Suppressor macrophage treated with lipopolysaccharide for 4 hours (primary cell): ENCODE measurements around the gene CA10.

ENCODE experiments used
- DNase-seq: peaks from one replicate; pipeline ENCODE4 v3.0.0-alpha.2; 2020

Gene CA10

GRCh38 chr17:52158450-52159042 lies at the start of gene CA10:
Gene CA10, minus strand, starts transcription at chr17:52158714.
- DNase-seq = no peak

GRCh38 chr17:52207796-52208195 lies 49.3 kb upstream of the CA10 start:
- no peak for DNase-seq

DNA sequence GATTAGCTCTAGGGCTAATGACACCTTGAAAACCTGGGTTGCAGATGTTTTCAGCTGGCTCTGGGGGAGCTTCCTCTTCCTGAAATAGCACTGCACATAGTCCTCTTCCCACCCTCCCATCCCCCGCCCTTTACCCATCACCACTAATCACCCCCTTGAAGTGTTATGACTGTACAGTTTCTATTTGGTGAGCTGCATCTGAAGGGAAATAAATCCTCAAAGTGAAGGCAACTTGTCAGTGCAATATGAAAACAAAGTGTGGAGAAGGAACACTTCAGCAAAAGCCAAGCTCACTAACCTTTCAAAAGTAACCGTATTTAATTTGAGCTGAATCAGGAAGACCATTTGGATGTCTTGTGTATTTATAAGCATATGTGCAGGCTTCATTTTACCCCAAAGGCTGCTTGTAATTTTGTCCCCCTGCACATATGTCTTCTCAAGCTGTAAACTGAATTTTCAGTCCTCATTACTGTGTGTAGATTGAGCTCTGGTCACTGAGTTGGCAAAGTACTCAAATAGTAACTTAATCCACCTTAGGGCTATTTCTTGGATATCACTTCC lies 44.1 kb upstream of the CA10 start:
- no peak for DNase-seq

DNA sequence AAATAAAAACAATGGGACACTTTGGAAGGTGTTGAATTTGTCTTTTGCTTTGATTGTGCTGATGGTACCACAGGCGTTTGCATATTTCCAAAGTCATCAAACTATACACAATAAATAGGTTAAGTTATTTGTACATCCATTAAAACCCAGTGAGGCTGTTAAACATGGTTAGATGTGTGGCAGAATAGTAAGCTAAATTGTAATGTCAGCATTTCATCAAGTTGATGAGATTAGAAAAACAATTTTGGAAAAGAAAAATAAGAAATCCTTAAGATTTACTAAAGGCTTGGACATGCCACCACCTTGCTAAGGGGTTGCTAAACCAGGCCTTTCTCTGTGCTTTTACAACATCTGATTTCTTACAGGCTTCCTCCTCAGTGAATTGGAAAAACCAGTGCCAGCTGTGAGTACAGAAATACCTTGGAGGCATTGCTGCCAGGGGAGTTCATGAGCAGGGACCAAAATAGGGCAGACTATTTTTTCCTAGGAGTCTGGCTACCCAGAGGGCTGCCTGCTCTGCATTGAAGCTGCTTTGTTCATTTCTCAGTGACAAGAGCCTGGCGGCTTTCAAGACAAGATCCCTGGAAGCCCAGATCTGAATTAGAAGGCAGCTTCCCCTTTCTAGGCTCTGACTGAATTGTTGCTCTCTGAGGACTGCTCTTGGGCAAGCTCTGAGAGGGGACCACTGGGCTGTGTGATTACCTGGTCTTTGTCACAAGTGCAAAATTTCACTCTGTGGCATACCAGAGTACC lies 43.4 kb upstream of the CA10 start:
- DNase-seq = no peak

- DNase-seq = no peak
These were observed 33.0 kb upstream of the CA10 start for GRCh38 chr17:52191491-52191890.

- DNase-seq = no peak
These were observed 23.3 kb upstream of the CA10 start for GRCh38 chr17:52181782-52182181.

- peak; percentile 11 for DNase-seq
These were observed 19.5 kb upstream of the CA10 start for GRCh38 chr17:52178012-52178411.

- no peak for DNase-seq
These were observed 12.6 kb upstream of the CA10 start for GRCh38 chr17:52170963-52171572.

GRCh38 chr17:52160136-52160567 lies 1.6 kb upstream of the CA10 start:
- DNase-seq = no peak

- DNase-seq = no peak
These were observed 977 bp upstream of the CA10 start for GRCh38 chr17:52159246-52160135.

GRCh38 chr17:52157603-52158449 lies 688 bp downstream of the CA10 start:
- no peak for DNase-seq

- DNase-seq = no peak
These were observed 1.6 kb downstream of the CA10 start for GRCh38 chr17:52156576-52157570.

GRCh38 chr17:52155301-52155700 lies 3.2 kb downstream of the CA10 start:
- no peak for DNase-seq

DNA sequence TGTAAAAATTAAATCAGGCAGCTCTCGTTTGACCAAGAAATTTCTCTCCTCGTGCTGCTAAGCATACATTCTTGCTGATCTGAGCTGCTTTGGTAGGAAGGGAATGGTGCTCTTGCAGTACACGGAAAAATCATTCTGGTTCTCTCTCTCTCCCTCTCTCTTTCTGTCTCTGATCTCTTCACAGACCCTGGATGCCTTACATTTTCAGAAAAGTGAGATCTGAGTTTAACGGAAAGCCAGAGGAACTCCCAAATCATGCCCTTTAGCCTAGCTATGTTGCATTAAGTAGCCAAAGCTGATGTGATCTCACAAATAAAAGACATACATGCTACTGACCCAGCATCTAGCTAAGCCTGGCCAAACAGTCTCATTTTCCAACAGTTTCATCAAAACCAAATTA lies 4.0 kb downstream of the CA10 start:
- DNase-seq = no peak

DNA sequence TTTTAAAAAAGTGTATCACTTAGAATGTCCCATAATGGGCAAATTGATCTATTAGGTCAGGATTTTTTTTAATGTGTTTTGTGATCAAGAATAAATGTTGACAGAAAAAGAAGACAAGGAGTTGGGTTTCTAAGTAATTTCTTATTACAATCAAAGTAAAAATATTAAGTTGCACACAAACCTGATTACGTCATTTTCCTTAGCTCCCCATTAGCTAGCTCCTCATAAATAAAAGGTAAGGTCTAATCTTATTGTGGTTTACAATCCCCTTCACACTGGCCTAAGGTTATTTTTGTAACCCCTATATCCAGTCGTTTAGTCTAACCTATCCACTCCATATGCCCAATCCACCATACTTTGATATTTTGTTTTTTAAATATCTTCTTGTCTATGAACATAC lies 7.6 kb downstream of the CA10 start:
- no peak for DNase-seq

DNA sequence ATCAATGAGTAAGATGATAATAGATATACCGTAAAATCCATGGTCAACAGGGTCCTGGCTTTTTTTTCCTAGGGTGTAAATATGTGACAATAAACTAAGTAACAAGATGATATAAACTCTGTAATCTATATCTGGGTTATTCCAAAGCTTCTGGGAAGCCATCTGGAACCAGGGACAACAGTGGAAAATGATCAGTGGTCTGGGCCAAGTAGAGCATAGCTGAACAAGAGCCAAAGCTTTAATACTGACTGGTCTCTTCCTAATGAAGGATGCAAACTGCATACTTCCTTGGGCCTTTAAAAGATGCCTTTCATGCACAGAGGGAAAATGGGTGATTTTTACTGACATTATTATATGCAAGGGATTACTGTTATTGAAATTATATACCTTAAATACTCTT lies 8.9 kb downstream of the CA10 start:
- no peak for DNase-seq

DNA sequence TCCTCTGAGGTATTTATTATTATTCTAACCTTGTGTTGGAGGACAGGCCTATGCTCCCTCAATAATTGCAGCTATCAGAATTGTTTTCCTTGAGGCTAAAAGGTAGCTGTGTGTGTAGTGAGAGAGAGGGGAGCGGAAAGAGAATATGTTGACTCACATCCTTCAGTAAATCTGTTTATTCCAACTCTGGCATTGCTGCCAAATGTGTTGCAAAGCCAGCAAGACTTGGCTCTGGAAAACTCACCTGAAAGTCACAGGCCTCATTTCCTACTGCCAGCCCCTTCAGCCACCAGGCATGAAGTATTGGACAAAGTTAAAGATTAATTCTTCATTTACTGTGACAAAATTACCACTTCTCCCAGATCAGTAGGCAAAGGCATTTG lies 9.6 kb downstream of the CA10 start:
- DNase-seq = no peak

GRCh38 chr17:52148288-52148968 lies 10.1 kb downstream of the CA10 start:
- no peak for DNase-seq

DNA sequence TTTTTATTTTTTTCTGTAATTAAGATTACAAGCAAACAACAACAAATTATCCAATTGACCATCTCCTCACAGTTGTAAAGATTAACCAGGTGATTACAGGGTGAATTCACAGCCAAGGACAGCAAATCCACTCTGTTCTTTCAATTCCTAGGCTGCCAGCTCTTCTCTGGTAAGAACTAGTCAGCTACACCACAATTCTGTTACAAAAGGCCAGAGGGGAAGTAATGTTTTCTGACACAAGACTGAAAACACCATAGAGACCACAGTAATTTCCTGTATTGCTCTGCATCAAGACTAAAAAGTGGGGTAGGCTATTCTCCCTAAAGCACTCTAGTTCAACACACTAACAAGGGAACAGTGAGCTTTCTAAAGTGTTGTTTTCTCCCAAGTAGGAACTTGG lies 10.6 kb downstream of the CA10 start:
- DNase-seq = no peak

DNA sequence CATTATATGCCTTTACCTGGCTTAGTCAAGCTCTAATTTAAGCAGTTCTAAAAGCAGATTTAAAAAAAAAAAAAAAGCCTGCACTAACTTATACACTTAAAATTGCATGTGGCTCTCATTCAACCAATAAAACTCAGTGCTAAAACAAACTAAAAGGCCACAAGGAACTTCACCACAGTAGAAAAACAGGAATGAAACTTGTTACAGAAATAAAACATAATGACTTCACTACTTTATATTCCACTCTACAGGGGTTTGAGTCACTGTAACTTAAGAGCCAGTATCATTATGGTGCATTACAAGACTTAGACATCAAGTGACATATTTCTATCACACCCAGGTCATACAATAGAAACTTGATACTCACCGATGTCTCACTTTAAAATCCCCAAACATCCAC lies 11.1 kb downstream of the CA10 start:
- DNase-seq = no peak
